Heart left ventricle (tissue), 16 donors: Measurements from ENCODE around the gene MKRN1. TPM values are rescaled to one million over a fixed set of nuclear protein-coding genes. Genes with fewer than 3 reads are reported as not detected.

Experiments used
- ATAC-seq, 4 donors: fragments of 200-7000 bp; cut with Tn5 transposase; one replicate each; pipeline ENCODE4 v1.9.1; 2020 to 2022; ENCODE audit warnings: moderate library complexity in 4 of 4, mild to moderate bottlenecking in 3 of 4, moderate number of reproducible peaks in 1 of 4
- DNase-seq, 5 donors: peaks; one replicate each; pipeline ENCODE4 v3.0.0-alpha.2; 2020
- H3K27ac ChIP-seq, 12 donors: fragments of 200-600 bp; sonication (generic) in 4 of 12; one replicate each; pipeline versions ENCODE4 v1.5.0 to v1.8.0; 2016 to 2022; ENCODE audit warnings: mild to moderate bottlenecking in 2 of 12
- H3K27me3 ChIP-seq, 9 donors: fragments of 200-600 bp; sonication (generic) in 2 of 9; one replicate each; pipeline versions ENCODE4 v1.5.1 to v1.8.0; 2016 to 2022; ENCODE audit warnings: mild to moderate bottlenecking in 3 of 9
- H3K36me3 ChIP-seq, 9 donors: fragments of 200-600 bp; sonication (generic) in 2 of 9; one replicate each; pipeline versions ENCODE4 v1.5.0 to v1.8.0; 2018 to 2022; ENCODE audit warnings: mild to moderate bottlenecking in 2 of 9
- H3K4me1 ChIP-seq, 12 donors: fragments of 200-600 bp; sonication (generic) in 4 of 12; one replicate each; pipeline versions ENCODE4 v1.5.0 to v1.8.0; 2016 to 2022; ENCODE audit warnings: mild to moderate bottlenecking in 3 of 12
- H3K4me3 ChIP-seq, 12 donors: fragments of 200-600 bp; sonication (generic) in 4 of 12; one replicate each; pipeline versions ENCODE4 v1.5.0 to v1.8.0; 2017 to 2022; ENCODE audit warnings: mild to moderate bottlenecking in 9 of 12, moderate library complexity in 4 of 12
- H3K9me3 ChIP-seq, 12 donors: fragments of 200-600 bp; sonication (generic) in 4 of 12; one replicate each; pipeline versions ENCODE4 v1.5.0 to v1.8.0; 2016 to 2022; ENCODE audit warnings: mild to moderate bottlenecking in 1 of 12
- POLR2A ChIP-seq, 2 donors: fragments of 450-650 bp; IDR thresholded peaks; one replicate each; pipeline ENCODE4 v1.6.1; 2017; ENCODE audit warnings: antibody characterized with exemption in 2 of 2, mild to moderate bottlenecking in 2 of 2, moderate library complexity in 2 of 2
- WGBS, 4 donors: extraction: QIAGEN DNeasy Blood & Tissue Kit in 2 of 4; methylation state at CpG; one replicate each; pipeline versions ENCODE4 v1.1.5 to v1.1.7; 2013 to 2018; 5-methylcytosine and 5-hydroxymethylcytosine counted together
- intact Hi-C, 10 donors: fragments of 100-400 bp; cut with DNase I; formaldehyde crosslinking; loops; one replicate each; pipeline versions ENCODE4 v1.11.1 to v1.14.2; 2022
- polyA plus RNA-seq, 2 donors: library from polyadenylated mRNA; stranded (reverse); fragments of 200-250 nt; gene quantifications; one replicate each; pipeline ENCODE4 v1.2.3, GENCODE V29; 2013
- total RNA-seq, 9 donors: library from RNA; depleted of rRNA in 2 of 9; stranded (reverse); fragments of >200 nt in 2 of 9; fragmentation: NEBNext Ultra II Directional in 3 of 9; extraction: Animal tissue kit (Norgen Biotek cat#: 25700) in 3 of 9; gene quantifications; one replicate each; pipeline versions ENCODE4 v1.1.0 to v1.2.4, GENCODE V29; 2016 to 2023
- TF ChIP-seq, protein P1 (sequence below), 12 donors: fragments of 200-600 bp; sonication (generic) in 4 of 12; IDR thresholded peaks; one replicate each; pipeline versions ENCODE4 v1.5.0 to v1.8.0; 2018 to 2022; ENCODE audit warnings: antibody characterized with exemption in 12 of 12, mild to moderate bottlenecking in 5 of 12
- donor health status: ischemic (EF 13 %, LVEDD 7.1; RV severe dilation, severe dysfunction).
- donor health status: healthy with polysubstance abuse.
- donor health status: DM: no; HTN: yes; CAD: no.
- donor health status: DM: no; HTN: no; CAD: no.
- donor health status: ischemic (EF 25% LVEDD 6.9; RV normal size, moderate dysfunction).
- donor health status: ischemic (EF 25% LVEDD 5.7; RV mildly dilated, moderate dysfunction).
- donor health status: healthy.
- donor health status: DM: yes; HTN: yes; CAD: no.
- donor health status: ischemic (EF 35%, LVEDD 5.7; RV mildly dilated, moderate dysfunction).
- donor health status: nonischemic (EF 11% LVEDD 7.7; RV severe dilation, severe dysfunction).
- donor health status: DM: yes; HTN: yes; CAD: no.
- donor health status: PGD.
- donor health status: ischemic (EF 29% LVEDD 5.4; RV normal size, mild dysfunction).
- donor health status: nonischemic (EF 23%, LVEDD 6.1; RV moderate dilation, normal function).

Gene MKRN1
- total and polyA plus RNA-seq, 11 donors: 45.2 to 109 (median 87.7) TPM

DNA sequence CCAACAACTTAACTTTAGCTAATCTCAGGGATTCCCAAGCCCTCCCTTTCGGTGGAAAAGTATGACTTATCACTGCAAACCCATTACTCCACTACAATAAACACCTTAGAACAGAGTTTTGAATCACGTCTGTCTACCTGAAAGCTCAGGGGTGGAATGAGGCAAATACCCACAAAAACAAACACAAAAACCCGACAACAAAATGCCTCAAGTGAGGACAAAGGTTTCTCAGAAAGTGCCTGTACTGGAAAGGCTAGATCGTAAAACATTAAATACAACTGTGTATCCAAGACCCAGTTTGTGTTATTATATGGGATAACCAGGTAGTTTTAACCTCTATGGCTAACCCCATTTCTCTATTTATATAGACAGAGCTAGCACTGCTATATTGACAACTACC lies 26.0 kb downstream of the MKRN1 start:
- TF ChIP-seq, protein P1, sequence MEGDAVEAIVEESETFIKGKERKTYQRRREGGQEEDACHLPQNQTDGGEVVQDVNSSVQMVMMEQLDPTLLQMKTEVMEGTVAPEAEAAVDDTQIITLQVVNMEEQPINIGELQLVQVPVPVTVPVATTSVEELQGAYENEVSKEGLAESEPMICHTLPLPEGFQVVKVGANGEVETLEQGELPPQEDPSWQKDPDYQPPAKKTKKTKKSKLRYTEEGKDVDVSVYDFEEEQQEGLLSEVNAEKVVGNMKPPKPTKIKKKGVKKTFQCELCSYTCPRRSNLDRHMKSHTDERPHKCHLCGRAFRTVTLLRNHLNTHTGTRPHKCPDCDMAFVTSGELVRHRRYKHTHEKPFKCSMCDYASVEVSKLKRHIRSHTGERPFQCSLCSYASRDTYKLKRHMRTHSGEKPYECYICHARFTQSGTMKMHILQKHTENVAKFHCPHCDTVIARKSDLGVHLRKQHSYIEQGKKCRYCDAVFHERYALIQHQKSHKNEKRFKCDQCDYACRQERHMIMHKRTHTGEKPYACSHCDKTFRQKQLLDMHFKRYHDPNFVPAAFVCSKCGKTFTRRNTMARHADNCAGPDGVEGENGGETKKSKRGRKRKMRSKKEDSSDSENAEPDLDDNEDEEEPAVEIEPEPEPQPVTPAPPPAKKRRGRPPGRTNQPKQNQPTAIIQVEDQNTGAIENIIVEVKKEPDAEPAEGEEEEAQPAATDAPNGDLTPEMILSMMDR (IDR thresholded peaks at IDR 0.05): no peak
- no peak for TF ChIP-seq POLR2A (IDR thresholded peaks at IDR 0.05)
- Histone ChIP-seq H3K4me1 (peaks cover 0 to 13% (median 0%) of the 10 kb centered on the region in 12 donors), H3K27me3 (no peaks in the 10 kb centered on the region), H3K4me3 (no peak overlapping the region), H3K9me3 (no peaks in the 10 kb centered on the region), H3K27ac (no peak overlapping the region), H3K36me3 (peaks cover 0 to 66% (median 61%) of the 10 kb centered on the region in 9 donors)
- DNase-seq: no peak
- no peak for ATAC-seq
- intact Hi-C loops: no loop called here
- 93 to 95% (median 94%) methylated on average over 4 of the region's 4 CpGs for WGBS, 4 donors

DNA sequence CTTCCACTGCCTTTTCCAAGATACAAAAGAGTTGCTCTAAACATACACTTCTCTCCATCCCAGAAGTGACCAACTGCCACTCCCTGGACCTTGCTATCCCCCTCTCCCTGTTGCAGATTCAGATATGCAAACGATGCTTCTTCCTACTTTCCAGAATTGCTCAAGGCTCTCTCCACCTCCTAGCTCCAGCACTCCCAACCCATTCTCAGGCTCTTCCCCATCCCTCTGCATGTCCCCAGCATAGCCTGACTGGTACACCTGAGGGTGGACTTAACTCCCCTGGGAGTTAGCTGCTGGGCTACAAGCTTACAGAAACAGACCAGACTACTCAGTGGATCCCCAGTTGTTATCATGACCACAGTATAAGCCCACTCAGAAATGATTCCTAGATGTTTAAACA lies 27.6 kb downstream of the MKRN1 start:
- intact Hi-C loops: no loop called here
- 0 to 57% (median 47%) methylated on average over 1 of the region's 1 CpG for WGBS, 4 donors
- peaks cover 0 to 13% (median 0%) of the 10 kb centered on the region in 12 donors for H3K4me1 ChIP-seq
- no peak for ATAC-seq
- no peaks in the 10 kb centered on the region for H3K9me3 ChIP-seq
- DNase-seq: no peak
- H3K27me3 ChIP-seq: no peaks in the 10 kb centered on the region
- no peak for TF ChIP-seq POLR2A (IDR thresholded peaks at IDR 0.05)
- TF ChIP-seq, protein P1 (IDR thresholded peaks at IDR 0.05): no peak
- peaks cover 0 to 50% (median 45%) of the 10 kb centered on the region in 9 donors for H3K36me3 ChIP-seq
- no peak overlapping the region for H3K27ac ChIP-seq
- H3K4me3 ChIP-seq: no peak overlapping the region

- intact Hi-C loops: no loop called here
- ATAC-seq (no peak), DNase-seq (no peak)
- Histone ChIP-seq H3K4me1 (peaks cover 0 to 13% (median 0%) of the 10 kb centered on the region in 12 donors), H3K36me3 (peaks cover 0 to 22% (median 17%) of the 10 kb centered on the region in 9 donors), H3K9me3 (no peaks in the 10 kb centered on the region), H3K27ac (no peak overlapping the region), H3K27me3 (no peaks in the 10 kb centered on the region), H3K4me3 (no peak overlapping the region)
- no peak for TF ChIP-seq POLR2A (IDR thresholded peaks at IDR 0.05)
- TF ChIP-seq, protein P1 (IDR thresholded peaks at IDR 0.05): no peak
- 84 to 87% (median 85%) methylated on average over 4 of the region's 4 CpGs for WGBS, 4 donors
These were observed 30.4 kb downstream of the MKRN1 start for GRCh38 chr7:140448781-140449480.

DNA sequence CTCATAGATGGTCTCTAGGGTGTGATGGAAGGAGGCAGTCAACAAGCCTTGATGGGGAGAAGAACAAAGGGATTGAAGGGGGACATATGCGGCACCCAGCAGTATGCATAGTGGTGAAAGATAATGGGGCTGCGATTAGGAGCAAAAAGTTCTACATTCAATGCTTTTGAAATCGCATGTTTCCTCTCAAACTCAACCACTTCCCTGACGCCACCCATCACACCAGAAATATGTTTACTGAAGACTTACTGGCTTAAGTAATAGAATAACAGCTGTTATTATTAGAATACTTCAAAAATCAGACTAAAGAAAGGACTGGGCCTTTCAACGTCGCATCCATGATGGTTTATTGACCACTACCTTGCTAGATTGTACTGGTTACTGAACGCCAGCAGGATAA lies 31.5 kb downstream of the MKRN1 start:
- no peak overlapping the region for H3K27ac ChIP-seq
- no peaks in the 10 kb centered on the region for H3K27me3 ChIP-seq
- TF ChIP-seq, protein P1 (IDR thresholded peaks at IDR 0.05): no peak
- 88 to 92% (median 90%) methylated on average over 7 of the region's 7 CpGs for WGBS, 4 donors
- intact Hi-C loops: no loop called here
- H3K36me3 ChIP-seq: peaks cover 0 to 12% (median 6%) of the 10 kb centered on the region in 9 donors
- no peak overlapping the region for H3K4me3 ChIP-seq
- no peaks in the 10 kb centered on the region for H3K9me3 ChIP-seq
- peaks cover 0 to 13% (median 0%) of the 10 kb centered on the region in 12 donors for H3K4me1 ChIP-seq
- ATAC-seq (no peak), DNase-seq (no peak)
